K562 (cell line): ENCODE measurements around the gene IFFO2. TPM values are rescaled to one million over a fixed set of nuclear protein-coding genes. Genes with fewer than 3 reads are reported as not detected.

Source experiments
- ATAC-seq: fragments of 200-7000 bp; cut with Tn5 transposase; 3 replicates; pipeline ENCODE4 v1.9.1; 2020; ENCODE audit warnings: moderate library complexity
- BruUV-seq: library from RNA; stranded (reverse); fragments of 400-500 nt; replicated peaks from 2 replicates; lab custom pipeline; 2021; lab: Mats Ljungman, UMichigan
- CTCF ChIA-PET: fragments of 300-600 bp; formaldehyde crosslinking; extraction: SDS; loops from one replicate; lab custom pipeline; 2021; ENCODE audit warnings: low intra/inter-chr PET ratio; lab: Yijun Ruan, JAX
- POLR2A ChIA-PET: fragments of 300-600, 350-650 bp; sonication (Branson Sonifier 250); formaldehyde crosslinking; extraction: SDS; loops from one replicate; lab custom pipeline; 2021; ENCODE audit warnings: antibody characterized with exemption, inconsistent platforms; lab: Yijun Ruan, JAX
- DNase-seq, 4 experiments: peaks; one replicate each; pipeline versions ENCODE4 v3.0.0 to v3.0.0-alpha.2; 2011 to 2018; ENCODE audit warnings: low spot score in 3 of 4, mixed read lengths in 3 of 4; ENCODE audit errors: extremely low read depth in 1 of 4
- FAIRE-seq: peaks from 2 replicates; lab custom pipeline; 2011; peaks lifted over from hg19 to GRCh38; lab: Jason Lieb, UNC
- H2AFZ ChIP-seq: 2 replicates; pipeline ENCODE4 v1.6.0; 2011; ENCODE audit warnings: low read depth, low read length, control low read depth, inconsistent platforms
- H3K27ac ChIP-seq: fragments of 200-600 bp; 3 replicates; pipeline ENCODE4 v1.8.0; 2011; ENCODE audit warnings: low read depth, mild to moderate bottlenecking, control low read depth, inconsistent platforms, low read length, moderate library complexity, mixed read lengths; ENCODE audit errors: extremely low read depth
- H3K27me3 ChIP-seq, 2 experiments: fragments of 300-600 bp in 1 of 2; 2 replicates in 1 of 2; 3 replicates in 1 of 2; pipeline versions ENCODE4 v1.6.0 to v1.8.0; 2011; ENCODE audit warnings: inconsistent platforms in 2 of 2, low read length in 2 of 2, mild to moderate bottlenecking in 1 of 2, mixed read lengths in 1 of 2, moderate library complexity in 1 of 2; ENCODE audit not compliant: control insufficient read depth in 2 of 2, insufficient read depth in 2 of 2
- H3K36me3 ChIP-seq: fragments of 300-600 bp; 3 replicates; pipeline ENCODE4 v1.8.0; 2011; ENCODE audit warnings: mild to moderate bottlenecking, low read length, inconsistent platforms; ENCODE audit not compliant: control insufficient read depth, insufficient read depth
- H3K4me1 ChIP-seq, 2 experiments: fragments of 200-600 bp in 1 of 2; replicated peaks in 1 of 2; 2 replicates in 1 of 2; 3 replicates in 1 of 2; pipeline versions ENCODE4 v1.5.1 to v1.8.0; 2011; ENCODE audit warnings: inconsistent platforms in 2 of 2, low read length in 2 of 2, mild to moderate bottlenecking in 1 of 2, mixed read lengths in 1 of 2, moderate library complexity in 1 of 2; ENCODE audit not compliant: control insufficient read depth in 2 of 2, insufficient read depth in 2 of 2
- H3K4me2 ChIP-seq: 2 replicates; pipeline ENCODE4 v1.6.1; 2011; ENCODE audit warnings: low read length, control low read depth, inconsistent platforms, mixed read lengths; ENCODE audit not compliant: insufficient read depth
- H3K4me3 ChIP-seq: fragments of 200-600 bp; sonication (generic), shearing (Covaris generic); 2 replicates; pipeline ENCODE4 v1.5.1; 2016; ENCODE audit warnings: control low read depth, inconsistent platforms
- H3K79me2 ChIP-seq: fragments of 200-600 bp; 3 replicates; pipeline ENCODE4 v1.8.0; 2011; ENCODE audit warnings: low read length, inconsistent platforms; ENCODE audit not compliant: control insufficient read depth, insufficient read depth
- H3K9ac ChIP-seq, 2 experiments: 2 replicates each; pipeline versions ENCODE4 v1.6.0 to v1.6.1; 2011; ENCODE audit warnings: low read depth in 2 of 2, low read length in 2 of 2, control low read depth in 1 of 2, inconsistent platforms in 1 of 2, mild to moderate bottlenecking in 1 of 2, mixed read lengths in 1 of 2; ENCODE audit not compliant: insufficient read depth in 1 of 2
- H3K9me1 ChIP-seq: one replicate; pipeline ENCODE4 v1.6.0; 2011; ENCODE audit warnings: inconsistent platforms, mild to moderate bottlenecking, low read length, moderate library complexity; ENCODE audit not compliant: control insufficient read depth, insufficient read depth
- H3K9me3 ChIP-seq: replicated peaks from 2 replicates; pipeline ENCODE4 v1.5.1; 2011; ENCODE audit warnings: low read depth, low read length, inconsistent platforms; ENCODE audit not compliant: control insufficient read depth, insufficient read depth
- H4K20me1 ChIP-seq: replicated peaks from 2 replicates; pipeline ENCODE4 v1.6.1; 2011; ENCODE audit warnings: low read length, inconsistent platforms, mixed read lengths; ENCODE audit not compliant: control insufficient read depth, insufficient read depth
- BHLHE40 ChIP-seq: IDR thresholded peaks from 2 replicates; pipeline ENCODE4 v1.6.1; 2011; ENCODE audit warnings: low read length, improper control_type of control experiment
- E2F5 ChIP-seq: sonication (generic); formaldehyde crosslinking; IDR thresholded peaks from 2 replicates; pipeline ENCODE4 v1.8.0; 2022; ENCODE audit warnings: mild to moderate bottlenecking, missing genetic modification reagents
- ELF1 ChIP-seq: fragments of 200-800 bp; sonication (Bioruptor generic); IDR thresholded peaks from 2 replicates; pipeline ENCODE4 v1.6.1; 2016; ENCODE audit warnings: missing genetic modification characterization, missing compliant biosample characterization
- FOXK2 ChIP-seq, 2 experiments: fragments of 450-650 bp; IDR thresholded peaks in 1 of 2; conservative IDR thresholded peaks in 1 of 2; 2 replicates each; pipeline ENCODE4 v1.6.1; 2016; ENCODE audit warnings: low read depth in 2 of 2, mild to moderate bottlenecking in 1 of 2
- FUS ChIP-seq: fragments of 200-400 bp; formaldehyde crosslinking; optimal IDR thresholded peaks from 2 replicates; pipeline ENCODE3; 2017; ENCODE audit warnings: low read depth, low read length
- NR2C2 ChIP-seq, 2 experiments: fragments of 200-800 bp in 1 of 2; sonication (Bioruptor generic) in 1 of 2; sonication (generic) in 1 of 2; formaldehyde crosslinking in 1 of 2; IDR thresholded peaks; 2 replicates each; pipeline versions ENCODE4 v1.6.1 to v1.8.0; 2016 to 2022; ENCODE audit warnings: mild to moderate bottlenecking in 1 of 2, missing compliant biosample characterization in 1 of 2, missing genetic modification characterization in 1 of 2, missing genetic modification reagents in 1 of 2
- RB1 ChIP-seq: fragments of 450-650 bp; IDR thresholded peaks from 2 replicates; pipeline ENCODE4 v1.6.1; 2017; ENCODE audit warnings: low read depth, mild to moderate bottlenecking
- TFAP4 ChIP-seq: sonication (generic); formaldehyde crosslinking; IDR thresholded peaks from 2 replicates; pipeline ENCODE4 v1.8.0; 2022; ENCODE audit warnings: missing genetic modification reagents, mild to moderate bottlenecking, moderate library complexity, borderline replicate concordance
- TSC22D4 ChIP-seq: fragments of 450-650 bp; IDR thresholded peaks from 2 replicates; pipeline ENCODE4 v1.6.1; 2016; ENCODE audit warnings: missing genetic modification characterization, missing biosample characterization, control low read depth
- ZBTB49 ChIP-seq: sonication (generic); formaldehyde crosslinking; IDR thresholded peaks from 2 replicates; pipeline ENCODE4 v1.8.0; 2022; ENCODE audit warnings: missing genetic modification reagents, mild to moderate bottlenecking, borderline replicate concordance
- ZFX ChIP-seq: sonication (generic); formaldehyde crosslinking; IDR thresholded peaks from 2 replicates; pipeline ENCODE4 v1.8.0; 2022; ENCODE audit warnings: mild to moderate bottlenecking, missing genetic modification reagents, moderate library complexity
- ZNF146 ChIP-seq: IDR thresholded peaks from one replicate; pipeline ENCODE4 v1.6.1; 2018; ENCODE audit warnings: missing compliant biosample characterization; ENCODE audit not compliant: unreplicated experiment
- ZNF347 ChIP-seq: fragments of 450-650 bp; formaldehyde crosslinking; IDR thresholded peaks from 2 replicates; pipeline ENCODE4 v1.4.0; 2020; ENCODE audit warnings: low read depth, mild to moderate bottlenecking, moderate library complexity
- ZNF589 ChIP-seq: fragments of 200-800 bp; sonication (Bioruptor generic); IDR thresholded peaks from 2 replicates; pipeline ENCODE4 v1.6.1; 2016; ENCODE audit warnings: low read depth, missing genetic modification characterization, missing compliant biosample characterization
- ZNF77 ChIP-seq: fragments of 250-450 bp; sonication (Bioruptor Pico); IDR thresholded peaks from 2 replicates; pipeline ENCODE4 v1.5.0; 2020
- WGBS: fragments of 100-300 bp; shearing (Covaris generic); methylation state at CpG from one replicate; pipeline ENCODE4 v1.1.6; 2016; ENCODE audit warnings: low coverage, mixed read lengths; ENCODE audit not compliant: insufficient coverage; ENCODE audit errors: missing lambda C conversion rate; 5-methylcytosine and 5-hydroxymethylcytosine counted together
- in situ Hi-C: fragments of 300-500 bp; cut with MboI; formaldehyde crosslinking; loops from 4 replicates; pipeline ENCODE4 v1.15.0; 2018; ENCODE audit warnings: inconsistent platforms, mixed read lengths
- intact Hi-C: fragments of 100-400 bp; cut with micrococcal nuclease; formaldehyde crosslinking; loops from 2 replicates; pipeline ENCODE4 v1.14.2; 2022
- polyA plus RNA-seq, 8 experiments: library from polyadenylated mRNA; depleted of rRNA in 4 of 8; stranded (reverse) in 5 of 8; unstranded in 3 of 8; fragments of >200 nt; fragmentation: Nextera tagmentation in 2 of 8; fragmentation: Illumina TruSeq in 1 of 8; extraction: Ambion mirVana in 2 of 8; extraction: Trizol in 1 of 8; gene quantifications; 2 replicates each; pipeline versions ENCODE4 v1.2.1 to v1.2.3, GENCODE V29; 2011 to 2014; ENCODE audit warnings: inconsistent platforms in 1 of 8, missing spikeins in 1 of 8
- total RNA-seq, 7 experiments: library from RNA; depleted of rRNA in 6 of 7; stranded (reverse); fragments of >200 nt in 6 of 7; fragmentation: Illumina TruSeq in 2 of 7; extraction: Trizol in 2 of 7; gene quantifications; 2 replicates each; pipeline versions ENCODE4 v1.2.1 to v1.2.3, GENCODE V29; 2011 to 2021; ENCODE audit warnings: low replicate concordance in 1 of 7

Gene IFFO2
- total and polyA plus RNA-seq, 9 of the 15 experiments (the other 6 are each of a cell fraction or from before 2014, with no cell fraction given): 0.15 to 1.0 (median 0.44) TPM; not detected in 2

- peak; percentile 71 for TF ChIP-seq ELF1 (tag)
- TF ChIP-seq ZFX: peak; percentile 42; the same call in 1 of the 2 replicates
Measured at GRCh38 chr1:18891858-18892257, 64.6 kb downstream of the IFFO2 start (continued).

GRCh38 chr1:18891426-18891780 is 65.1 kb downstream of the IFFO2 start:
- TF ChIP-seq ZBTB49 (CRISPR knock-in tag) (no peak), FUS (no peak), E2F5 (CRISPR knock-in tag) (no peak), BHLHE40 (no peak), ZNF77 (CRISPR knock-in tag) (no peak), ZNF146 (no peak), ZNF347 (CRISPR knock-in tag) (no peak), FOXK2 (conservative IDR thresholded peaks at IDR 0.05 in 1 of 2, IDR thresholded peaks at IDR 0.05 in 1 of 2; ENCODE audit: low read depth in 2 of 2) (no peak), TSC22D4 (no peak), ZNF589 (CRISPR knock-in tag) (0 out of 2 replicates have a peak, but pooled peaks have one; percentile 9), RB1 (no peak), NR2C2 (CRISPR knock-in tag; IDR thresholded peaks at IDR 0.05) (no peak), NR2C2 (tag; IDR thresholded peaks at IDR 0.05) (0 out of 2 replicates have a peak, but pooled peaks have one; percentile 37), TFAP4 (CRISPR knock-in tag) (peak; percentile 29; the same call in 1 of the 2 replicates)
- ATAC-seq (no peak), FAIRE-seq (no peak), DNase-seq (no peak)
- no TSS peak for BruUV-seq
- Histone ChIP-seq H3K79me2 (0 out of 3 replicates have a peak, but pooled peaks cover 2% of the 10 kb centered on the region), H3K9me1 (no peaks in the 10 kb centered on the region), H4K20me1 (peaks cover 10% of the 10 kb centered on the region), H2AFZ (no peak overlapping the region), H3K27me3 (no peaks in the 10 kb centered on the region), H3K36me3 (peaks cover 2% of the 10 kb centered on the region; the same call in 1 of the 3 replicates), H3K4me2 (no peak overlapping the region), H3K4me1 (peaks cover 26 to 27% of the 10 kb centered on the region in 2 experiments), H3K4me3 (no peak overlapping the region), H3K9me3 (no peaks in the 10 kb centered on the region), H3K9ac (no peak overlapping the region), H3K27ac (no peak overlapping the region)
- in situ Hi-C loops (no loop called here), intact Hi-C loops (no loop called here)
- WGBS: 76% methylated on average over 7 of the region's 7 CpGs
- POLR2A ChIA-PET: interaction anchor here (0.6 to 1.3 kb wide), 3 partner anchors 9 to 269 kb away, joined by 3 to 4 read pairs (median 4); no protein-coding TSS in a partner anchor
- CTCF ChIA-PET: interaction anchor here (1.4 kb wide), 1 partner anchor 15 kb away, joined by 5 read pairs; no protein-coding TSS in a partner anchor
